Mesenchymal stem cell (in vitro differentiated cells and primary cell): ENCODE data around the gene CENPP.

Experiments used
- DNase-seq: peaks from one replicate; pipeline ENCODE4 v3.0.0-alpha.2; 2013
- H2AFZ ChIP-seq: one replicate; pipeline ENCODE4 v1.6.1; 2013; ENCODE audit warnings: low read depth, mild to moderate bottlenecking, control low read depth, inconsistent platforms, low read length, moderate library complexity
- H2AK5ac ChIP-seq: 2 replicates; pipeline ENCODE4 v1.6.1; 2013; ENCODE audit warnings: low read length, moderate library complexity, mild to moderate bottlenecking, inconsistent platforms; ENCODE audit not compliant: severe bottlenecking
- H2BK120ac ChIP-seq: one replicate; pipeline ENCODE4 v1.6.1; 2013; ENCODE audit warnings: low read depth, mild to moderate bottlenecking, inconsistent platforms, low read length, moderate library complexity
- H2BK12ac ChIP-seq, 2 experiments: one replicate each; pipeline ENCODE4 v1.6.1; 2013; ENCODE audit warnings: inconsistent platforms in 2 of 2, low read length in 2 of 2, mild to moderate bottlenecking in 2 of 2, moderate library complexity in 2 of 2, control low read depth in 1 of 2
- H2BK15ac ChIP-seq: one replicate; pipeline ENCODE4 v1.6.1; 2013; ENCODE audit warnings: mild to moderate bottlenecking, low read depth, inconsistent platforms; ENCODE audit not compliant: poor library complexity, severe bottlenecking
- H2BK5ac ChIP-seq: 2 replicates; pipeline ENCODE4 v1.6.1; 2013; ENCODE audit warnings: low read depth, mild to moderate bottlenecking, low read length, control low read depth, inconsistent platforms; ENCODE audit not compliant: poor library complexity, severe bottlenecking
- H3K14ac ChIP-seq, 2 experiments: one replicate each; pipeline ENCODE4 v1.6.1; 2013; ENCODE audit warnings: inconsistent platforms in 2 of 2, low read length in 2 of 2, control low read depth in 1 of 2, mild to moderate bottlenecking in 1 of 2, moderate library complexity in 1 of 2
- H3K18ac ChIP-seq, 2 experiments: one replicate each; pipeline ENCODE4 v1.6.1; 2013; ENCODE audit warnings: inconsistent platforms in 2 of 2, low read length in 2 of 2, control low read depth in 1 of 2, low read depth in 1 of 2, mild to moderate bottlenecking in 1 of 2
- H3K23ac ChIP-seq, 2 experiments: one replicate each; pipeline ENCODE4 v1.6.1; 2013; ENCODE audit warnings: inconsistent platforms in 2 of 2, low read length in 2 of 2, mild to moderate bottlenecking in 2 of 2, moderate library complexity in 2 of 2, control low read depth in 1 of 2
- H3K27ac ChIP-seq: 2 replicates; pipeline ENCODE4 v1.5.1; 2013; ENCODE audit warnings: mild to moderate bottlenecking, moderate library complexity, low read length, control low read depth, inconsistent platforms; ENCODE audit not compliant: poor library complexity, severe bottlenecking
- H3K27me3 ChIP-seq, 2 experiments: 2 replicates each; pipeline versions ENCODE4 v1.6.1 to v1.7.0; 2013; ENCODE audit warnings: low read length in 2 of 2, mild to moderate bottlenecking in 2 of 2, moderate library complexity in 2 of 2, control low read depth in 1 of 2, inconsistent platforms in 1 of 2; ENCODE audit not compliant: control insufficient read depth in 1 of 2, insufficient read depth in 1 of 2
- H3K36me3 ChIP-seq, 2 experiments: 2 replicates each; pipeline versions ENCODE4 v1.6.1 to v1.7.0; 2013; ENCODE audit warnings: low read length in 2 of 2, control low read depth in 1 of 2, inconsistent platforms in 1 of 2, low read depth in 1 of 2, mild to moderate bottlenecking in 1 of 2; ENCODE audit not compliant: insufficient read depth in 2 of 2, control insufficient read depth in 1 of 2
- H3K4ac ChIP-seq, 2 experiments: one replicate each; pipeline ENCODE4 v1.6.1; 2013; ENCODE audit warnings: inconsistent platforms in 2 of 2, low read length in 2 of 2, mild to moderate bottlenecking in 2 of 2, moderate library complexity in 2 of 2, control low read depth in 1 of 2, low read depth in 1 of 2
- H3K4me1 ChIP-seq: 2 replicates; pipeline ENCODE4 v1.6.1; 2013; ENCODE audit warnings: low read depth, low read length, control low read depth; ENCODE audit not compliant: control insufficient read depth, insufficient read depth
- H3K4me2 ChIP-seq: 2 replicates; pipeline ENCODE4 v1.6.1; 2013; ENCODE audit warnings: low read length, mild to moderate bottlenecking, inconsistent platforms; ENCODE audit not compliant: poor library complexity, severe bottlenecking
- H3K4me3 ChIP-seq, 2 experiments: 2 replicates each; pipeline versions ENCODE4 v1.5.1 to v1.7.0; 2013; ENCODE audit warnings: low read length in 2 of 2, mild to moderate bottlenecking in 2 of 2, control low read depth in 1 of 2, low read depth in 1 of 2; ENCODE audit not compliant: insufficient read depth in 1 of 2
- H3K79me1 ChIP-seq: replicated peaks from 2 replicates; pipeline ENCODE4 v1.6.1; 2013; ENCODE audit warnings: mild to moderate bottlenecking, control low read depth, low read length, inconsistent platforms; ENCODE audit not compliant: poor library complexity, severe bottlenecking
- H3K9ac ChIP-seq: 2 replicates; pipeline ENCODE4 v1.7.0; 2013; ENCODE audit warnings: mild to moderate bottlenecking, low read length, moderate library complexity
- H3K9me3 ChIP-seq: 2 replicates; pipeline ENCODE4 v1.7.0; 2013; ENCODE audit warnings: mild to moderate bottlenecking, low read length; ENCODE audit not compliant: control insufficient read depth
- H4K8ac ChIP-seq: one replicate; pipeline ENCODE4 v1.6.1; 2013; ENCODE audit warnings: inconsistent platforms, mild to moderate bottlenecking, low read length, moderate library complexity
- H4K91ac ChIP-seq: one replicate; pipeline ENCODE4 v1.6.1; 2013; ENCODE audit warnings: mild to moderate bottlenecking, low read length, inconsistent platforms
- WGBS: methylation state at CpG from one replicate; pipeline ENCODE4 v1.1.7; 2013; ENCODE audit warnings: mixed read lengths; 5-methylcytosine and 5-hydroxymethylcytosine counted together

CENPP gene

DNA sequence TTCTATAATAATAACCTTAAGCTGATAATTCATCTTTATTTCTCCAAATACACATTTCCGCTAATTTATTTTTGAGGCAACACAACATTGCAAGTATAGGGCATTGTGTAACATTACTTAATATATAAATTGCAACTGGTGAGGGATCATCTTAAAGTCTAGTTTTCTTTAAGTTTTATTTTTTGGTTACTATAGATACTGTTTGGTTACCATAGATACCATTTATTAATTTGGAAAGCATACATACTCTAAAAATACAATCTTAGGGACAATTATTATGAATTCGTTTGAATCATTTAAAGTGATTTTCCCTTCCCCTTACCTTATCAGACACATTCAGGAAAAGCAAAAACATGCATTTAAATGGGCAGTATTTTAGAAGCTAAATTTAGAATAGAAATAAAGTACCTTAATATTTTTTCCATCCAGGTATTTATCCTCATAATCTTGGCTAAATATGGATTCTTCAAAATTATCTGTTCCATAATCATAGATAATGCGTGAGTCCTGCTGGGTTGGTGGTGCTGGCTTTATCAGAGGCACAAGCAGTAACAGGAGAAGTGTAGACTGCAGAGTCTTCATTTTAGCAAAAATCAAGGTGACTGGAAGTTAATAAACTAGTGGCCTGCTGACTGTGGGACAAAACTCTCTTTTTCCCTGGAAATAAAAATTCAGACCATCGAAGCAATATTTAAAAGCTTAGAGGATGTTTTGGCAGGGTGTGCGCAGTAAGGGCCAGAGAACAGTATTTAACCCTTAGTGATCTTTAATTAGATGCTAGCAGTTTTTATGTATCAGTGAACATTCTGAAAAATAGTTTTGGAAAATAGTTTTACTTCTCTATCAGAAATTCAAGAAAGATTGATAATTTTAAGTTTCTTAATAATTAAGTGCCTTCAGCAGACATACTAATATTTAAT is 77.3 kb downstream of the CENPP start:
- Histone ChIP-seq H2BK120ac (no peak overlapping the region), H4K91ac (no peak overlapping the region), H3K4me1 (no peaks in the 10 kb centered on the region), H2BK5ac (no peak overlapping the region), H2BK12ac (no peak overlapping the region), H2AK5ac (no peak overlapping the region), H3K14ac (no peak overlapping the region), H3K18ac (no peak overlapping the region), H3K9me3 (no peaks in the 10 kb centered on the region), H3K27ac (no peak overlapping the region), H3K4me2 (no peak overlapping the region), H3K9ac (peak overlapping the region; percentile 83), H3K23ac (no peak overlapping the region), H3K4ac (no peak overlapping the region), H3K27me3 (no peaks in the 10 kb centered on the region), H4K8ac (no peak overlapping the region), H3K36me3 (no peaks in the 10 kb centered on the region), H2AFZ (no peak overlapping the region), H3K79me1 (no peaks in the 10 kb centered on the region), H2BK15ac (no peak overlapping the region), H3K4me3 (peak overlapping the region in 1 of 2 experiments; percentile 49)
- no peak for DNase-seq
- 91% methylated on average over 2 of the region's 5 CpGs for WGBS

DNA sequence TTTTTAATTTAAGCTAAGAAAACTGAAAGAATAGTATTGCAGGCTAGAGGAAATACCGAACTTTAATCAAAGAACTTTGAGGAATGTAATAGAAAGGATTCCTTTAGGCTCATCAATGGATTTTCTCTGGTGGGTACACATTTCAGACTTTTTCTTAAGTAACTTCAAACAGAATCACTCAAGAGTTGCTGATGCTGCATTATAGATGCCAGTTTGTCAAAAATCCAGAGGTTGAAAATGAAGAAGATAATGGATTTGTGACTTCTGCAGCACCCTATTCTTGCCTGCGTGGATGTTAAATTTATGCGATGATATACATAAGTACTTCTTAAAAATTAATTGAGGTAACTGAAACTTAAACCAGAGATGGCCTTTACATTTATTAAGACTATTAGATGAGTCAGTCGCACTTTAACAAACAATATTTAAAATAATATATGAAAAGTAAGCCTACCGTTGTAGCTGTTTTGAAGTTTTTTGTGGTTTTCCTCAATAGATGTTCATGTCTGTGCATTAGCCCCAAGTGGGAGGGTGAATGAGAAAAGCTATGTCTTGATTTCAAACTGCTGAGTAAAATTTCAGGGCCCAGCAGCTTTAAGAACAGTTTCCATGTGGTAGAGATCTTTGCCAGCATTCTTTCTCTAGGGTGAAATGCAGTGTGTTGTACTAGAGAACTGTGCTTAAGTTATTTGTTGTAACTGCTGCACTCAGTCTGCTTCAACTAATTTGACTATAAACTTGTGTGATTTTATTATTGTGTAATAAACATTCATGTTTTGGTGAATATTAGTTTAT is 78.5 kb downstream of the CENPP start, which contains the start of gene OGN:
Gene OGN, minus strand, starts transcription at position 537 of the 795 bp plus-strand sequence. CDS start 1,171 bp downstream, outside the sequence.
- Histone ChIP-seq H3K4me2 (no peak within 1 kb of the TSS), H3K4ac (no peak within 1 kb of the TSS), H4K8ac (no peak within 1 kb of the TSS), H3K9ac (peak within 1 kb of the TSS; percentile 83), H2BK12ac (no peak within 1 kb of the TSS), H2AFZ (no peak within 1 kb of the TSS), H3K27ac (no peak within 1 kb of the TSS), H3K23ac (no peak within 1 kb of the TSS), H2AK5ac (no peak within 1 kb of the TSS), H4K91ac (no peak within 1 kb of the TSS), H3K4me3 (peak within 1 kb of the TSS in 1 of 2 experiments; percentile 49), H3K36me3 (no peaks in the 10 kb centered on the region), H3K18ac (no peak within 1 kb of the TSS), H3K79me1 (no peaks in the 10 kb centered on the region), H2BK15ac (no peak within 1 kb of the TSS), H2BK120ac (no peak within 1 kb of the TSS), H2BK5ac (no peak within 1 kb of the TSS), H3K9me3 (no peaks in the 10 kb centered on the region), H3K14ac (no peak within 1 kb of the TSS), H3K27me3 (no peaks in the 10 kb centered on the region), H3K4me1 (no peaks in the 10 kb centered on the region)
- whole genome bisulfite sequencing: 62% methylated on average over 1 of the region's 5 CpGs
- DNase-seq: no peak

DNA sequence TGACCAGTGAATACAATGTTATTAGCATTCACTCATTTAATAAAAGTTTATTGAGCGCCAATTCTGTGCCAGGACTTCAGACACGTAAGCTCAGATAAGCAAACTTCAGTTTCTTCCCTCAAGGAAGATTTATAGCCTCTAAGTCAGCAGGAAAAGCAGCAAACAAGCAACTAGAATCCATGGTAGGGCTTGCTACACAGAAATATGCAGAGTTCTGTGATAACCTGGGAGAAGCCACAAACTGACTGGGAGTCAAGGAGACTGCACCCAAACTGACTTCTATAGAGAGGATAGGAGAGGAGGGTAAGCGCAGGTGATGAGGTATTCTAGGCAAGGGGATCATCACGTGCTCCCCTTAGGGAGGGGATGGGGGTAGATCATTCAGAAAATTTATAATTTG is 80.1 kb downstream of the CENPP start:
- no peak overlapping the region for H2BK5ac ChIP-seq

GRCh38 chr9:92406477-92406876 is 80.7 kb downstream of the CENPP start:
- H3K36me3 ChIP-seq: no peaks in the 10 kb centered on the region
- H3K9me3 ChIP-seq: no peaks in the 10 kb centered on the region
- H2AK5ac ChIP-seq: no peak overlapping the region
- no peak overlapping the region for H2BK12ac ChIP-seq
- no peaks in the 10 kb centered on the region for H3K27me3 ChIP-seq
- H3K4ac ChIP-seq: no peak overlapping the region
- no peak overlapping the region for H3K14ac ChIP-seq
- no peak overlapping the region for H3K27ac ChIP-seq
- H3K4me3 ChIP-seq: no peak overlapping the region
- H4K91ac ChIP-seq: no peak overlapping the region
- no peak overlapping the region for H2AFZ ChIP-seq
- H2BK120ac ChIP-seq: no peak overlapping the region
- peak; percentile 12 for DNase-seq
- H2BK5ac ChIP-seq: no peak overlapping the region
- H3K9ac ChIP-seq: peak overlapping the region; percentile 2
- H3K4me2 ChIP-seq: no peak overlapping the region
- H4K8ac ChIP-seq: no peak overlapping the region
- no peaks in the 10 kb centered on the region for H3K79me1 ChIP-seq
- no peaks in the 10 kb centered on the region for H3K4me1 ChIP-seq
- no peak overlapping the region for H3K18ac ChIP-seq
- no peak overlapping the region for H3K23ac ChIP-seq
- no peak overlapping the region for H2BK15ac ChIP-seq
- 32% methylated on average over 3 of the region's 3 CpGs for WGBS

More for the DNA sequence above, 80.1 kb downstream of the CENPP start:
- H2AK5ac ChIP-seq: no peak overlapping the region
- H3K27me3 ChIP-seq: no peaks in the 10 kb centered on the region
- no peak overlapping the region for H2AFZ ChIP-seq
- WGBS: 39% methylated on average over 4 of the region's 4 CpGs
- H3K14ac ChIP-seq: no peak overlapping the region
- no peak overlapping the region for H4K8ac ChIP-seq
- H3K9ac ChIP-seq: no peak overlapping the region
- no peaks in the 10 kb centered on the region for H3K36me3 ChIP-seq
- H3K18ac ChIP-seq: no peak overlapping the region
- H3K9me3 ChIP-seq: no peaks in the 10 kb centered on the region
- no peak overlapping the region for H3K4me3 ChIP-seq
- no peak overlapping the region for H3K27ac ChIP-seq
- no peak overlapping the region for H3K4me2 ChIP-seq
- no peaks in the 10 kb centered on the region for H3K79me1 ChIP-seq
- H2BK12ac ChIP-seq: no peak overlapping the region
- no peak overlapping the region for H3K4ac ChIP-seq
- DNase-seq: peak; percentile 14
- no peak overlapping the region for H4K91ac ChIP-seq
- no peak overlapping the region for H2BK15ac ChIP-seq
- H3K4me1 ChIP-seq: no peaks in the 10 kb centered on the region
- H3K23ac ChIP-seq: no peak overlapping the region
- H2BK120ac ChIP-seq: no peak overlapping the region
